ENCODE results near the gene C2CD4B. TPM values are rescaled to one million over a fixed set of nuclear protein-coding genes. Genes with fewer than 3 reads are reported as not detected.
A peak's percentile ranks its signal among the peaks of the same experiment; 100 is the strongest.

The C2CD4B gene
- total RNA-seq, 1 experiment from 2014 or later: not detected

GRCh38 chr15:62119227-62119864, 45.7 kb downstream of the C2CD4B start:
- DNase-seq (ENCODE audit: low read depth): peak; percentile 93

GRCh38 chr15:62118520-62119226, 46.4 kb downstream of the C2CD4B start:
- peak; percentile 37 for DNase-seq (ENCODE audit: low read depth)

- DNase-seq (ENCODE audit: low read depth): no peak
Measured at GRCh38 chr15:62115847-62116246, 49.2 kb downstream of the C2CD4B start.

Other genes starting within 250 kb of the C2CD4B start
- gene VPS13C, start 104.8 kb downstream of the C2CD4B start, total RNA-seq (2014; rRNA removed; shearing (Covaris generic)): 20.9 and 30.3 TPM in 2 replicates
- gene C2CD4A, start 98.3 kb downstream of the C2CD4B start, total RNA-seq (2014; rRNA removed; shearing (Covaris generic)): not detected in 2 replicates
- gene TLN2, start 225.3 kb upstream of the C2CD4B start, total RNA-seq (2014; rRNA removed; shearing (Covaris generic)): 8.8 and 10.3 TPM in 2 replicates